Measurements from ENCODE around the gene KLHL40. TPM values are rescaled to one million over a fixed set of nuclear protein-coding genes. Genes with fewer than 3 reads are reported as not detected.

The KLHL40 gene
- total RNA-seq, 1 experiment from 2014 or later = not detected

GRCh38 chr3:42736531-42736930 lies 51.2 kb downstream of the KLHL40 start:
- no CpG with 5 or more reads among the region's 6 CpGs for WGBS (ENCODE audit: extremely low coverage, insufficient read length, low lambda C conversion rate)
- Histone ChIP-seq H3K79me1 (ENCODE audit: insufficient read depth, low read depth, low read length, poor library complexity, severe bottlenecking) (no peaks in the 10 kb centered on the region), H3K9ac (ENCODE audit: extremely low read depth, insufficient read length, low read length) (no peak overlapping the region), H3K4me1 (ENCODE audit: insufficient read depth, low read length) (peaks cover 9% of the 10 kb centered on the region; the same call in 1 of the 2 replicates), H2AFZ (ENCODE audit: low read length) (no peak overlapping the region), H4K5ac (ENCODE audit: insufficient read length, low read depth, low read length) (no peak overlapping the region), H3T11ph (ENCODE audit: low read length) (no peak overlapping the region), H2BK12ac (ENCODE audit: insufficient read length, low read depth, low read length) (no peak overlapping the region), H3K27ac (ENCODE audit: insufficient read length, low read depth, low read length) (no peak overlapping the region), H3K4ac (ENCODE audit: low read depth, low read length) (no peak overlapping the region), H3K56ac (ENCODE audit: insufficient read length, low read depth, low read length) (no peak overlapping the region), H3K9me3 (ENCODE audit: control insufficient read depth, low read depth, low read length) (no peaks in the 10 kb centered on the region), H2BK120ac (ENCODE audit: low read depth, low read length, poor library complexity, severe bottlenecking) (no peak overlapping the region), H3K14ac (ENCODE audit: insufficient read depth, low read length) (no peak overlapping the region), H3K18ac (ENCODE audit: insufficient read length, low read depth, low read length) (no peak overlapping the region), H3K27me3 (ENCODE audit: insufficient read depth, low read length) (no peaks in the 10 kb centered on the region), H2AK5ac (ENCODE audit: insufficient read length, low read length) (no peak overlapping the region), H3K23ac (ENCODE audit: insufficient read length, low read depth, low read length) (no peak overlapping the region), H2BK20ac (ENCODE audit: low read depth, low read length, poor library complexity, severe bottlenecking) (no peak overlapping the region), H3K4me2 (ENCODE audit: insufficient read depth, insufficient read length, low read length) (no peak overlapping the region), H3K23me2 (ENCODE audit: insufficient read length, low read depth, low read length, poor library complexity, severe bottlenecking) (no peaks in the 10 kb centered on the region), H4K8ac (replicated peaks; ENCODE audit: insufficient read length, low read depth, low read length) (no peak overlapping the region), H4K20me1 (ENCODE audit: control insufficient read depth, insufficient read depth, insufficient read length) (no peaks in the 10 kb centered on the region), H2BK15ac (ENCODE audit: low read depth, low read length) (no peak overlapping the region), H3K79me2 (ENCODE audit: insufficient read depth, low read length) (no peaks in the 10 kb centered on the region), H2BK5ac (ENCODE audit: insufficient read length, low read length) (no peak overlapping the region), H4K91ac (ENCODE audit: insufficient read length, low read depth, low read length) (no peak overlapping the region)
- no peak overlapping the region for H3K4me3 Mint-ChIP-seq
- H3K27ac Mint-ChIP-seq = peak overlapping the region in 1 of 3 experiments; percentile 51; a peak in 1 of 7 replicates
- H3K27me3 Mint-ChIP-seq (ENCODE audit: low read depth) = peaks cover 2% of the 10 kb centered on the region
- H3K36me3 Mint-ChIP-seq (ENCODE audit: insufficient read depth in 1 of 3, low read depth in 3 of 3) = no peaks in the 10 kb centered on the region
- H3K9me3 Mint-ChIP-seq = peaks cover 0 to 3% of the 10 kb centered on the region in 2 experiments; a peak in 2 of 5 replicates
- DNase-seq = peak; percentile 25
- H3K4me1 Mint-ChIP-seq = peaks cover 51 to 54% of the 10 kb centered on the region in 2 experiments
- no peak for TF ChIP-seq CTCF (conservative IDR thresholded peaks at IDR 0.05)

Data from H9 (cell line).